Activated CD8-positive, alpha-beta memory T cell treated with anti-CD3 and anti-CD28 coated beads, Interleukin-2, amount 50 U/mL, for 1 hour (primary cell): ENCODE results near the gene MARCO.
"Not testable (repeated sequence)": the region's sequence is repeated elsewhere in the genome, so short reads cannot be mapped to it uniquely, and the experiment has no call there.

Source experiments
- DNase-seq: peaks from one replicate; pipeline ENCODE4 v3.0.0-alpha.2; 2020; ENCODE audit errors: extremely low read depth

Gene MARCO

DNA sequence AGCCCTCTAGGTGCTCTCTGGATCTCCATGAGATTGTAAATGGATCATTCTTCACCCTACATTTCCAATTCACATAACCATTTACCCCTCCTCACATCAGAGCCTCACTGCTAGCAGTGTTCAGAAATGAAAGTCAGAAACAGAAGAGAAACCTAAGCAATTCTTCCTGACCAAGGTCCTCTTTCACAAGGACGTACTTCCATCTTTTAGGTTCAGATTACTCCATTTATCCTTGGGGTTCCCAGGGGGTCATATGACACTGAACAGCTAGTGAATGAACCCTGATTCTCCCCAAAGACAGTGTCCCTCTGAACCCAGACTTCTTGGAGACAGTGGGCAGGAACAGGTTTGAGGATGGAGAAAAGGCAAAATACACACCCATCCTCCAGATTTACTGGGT is 12.9 kb upstream of the MARCO start:
- no peak for DNase-seq

DNA sequence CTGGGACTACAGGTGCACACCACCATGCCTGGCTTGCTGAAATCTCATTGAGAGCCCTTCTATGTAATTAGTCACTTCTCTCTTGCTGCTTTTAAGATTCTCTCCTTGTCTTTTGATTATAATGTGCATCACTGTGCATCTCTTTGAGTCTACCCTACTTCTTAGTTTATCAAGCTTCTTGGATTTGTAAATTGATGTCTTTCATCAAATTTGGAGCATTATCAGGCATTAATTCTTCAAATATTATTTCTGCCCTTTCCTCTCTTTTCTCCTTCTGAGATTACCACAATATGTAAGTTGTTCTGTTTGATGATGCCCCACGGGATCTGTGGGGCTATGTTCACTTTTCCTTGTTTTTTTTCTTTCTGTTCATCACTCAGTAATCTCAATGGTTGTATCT is 9.0 kb upstream of the MARCO start:
- DNase-seq: no peak

- no peak for DNase-seq
These were observed 5.7 kb upstream of the MARCO start for GRCh38 chr2:118936306-118936705.

- DNase-seq: no peak
These were observed 5.1 kb upstream of the MARCO start for GRCh38 chr2:118936936-118937335.

- DNase-seq: no peak
These were observed 4.2 kb upstream of the MARCO start for GRCh38 chr2:118937817-118938216.

DNA sequence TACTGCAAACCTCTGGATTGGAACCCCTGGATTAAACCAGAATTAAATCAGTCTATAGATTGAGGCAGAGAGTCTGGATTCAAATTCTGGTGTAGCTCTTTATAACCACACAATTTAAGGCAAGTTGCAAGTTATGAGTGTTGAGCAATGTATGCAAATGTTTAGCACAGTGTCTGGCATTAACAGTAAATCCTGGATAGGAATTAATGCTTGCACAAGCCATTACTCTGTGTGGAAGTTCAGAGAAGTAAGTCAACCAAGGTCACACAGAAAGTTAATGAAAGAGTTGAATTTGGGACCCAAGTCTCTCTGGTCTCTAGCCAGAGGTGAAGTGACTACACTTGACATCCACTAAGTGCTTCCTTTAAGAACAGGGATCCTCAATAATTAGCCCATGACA is 2.0 kb upstream of the MARCO start:
- no peak for DNase-seq

DNA sequence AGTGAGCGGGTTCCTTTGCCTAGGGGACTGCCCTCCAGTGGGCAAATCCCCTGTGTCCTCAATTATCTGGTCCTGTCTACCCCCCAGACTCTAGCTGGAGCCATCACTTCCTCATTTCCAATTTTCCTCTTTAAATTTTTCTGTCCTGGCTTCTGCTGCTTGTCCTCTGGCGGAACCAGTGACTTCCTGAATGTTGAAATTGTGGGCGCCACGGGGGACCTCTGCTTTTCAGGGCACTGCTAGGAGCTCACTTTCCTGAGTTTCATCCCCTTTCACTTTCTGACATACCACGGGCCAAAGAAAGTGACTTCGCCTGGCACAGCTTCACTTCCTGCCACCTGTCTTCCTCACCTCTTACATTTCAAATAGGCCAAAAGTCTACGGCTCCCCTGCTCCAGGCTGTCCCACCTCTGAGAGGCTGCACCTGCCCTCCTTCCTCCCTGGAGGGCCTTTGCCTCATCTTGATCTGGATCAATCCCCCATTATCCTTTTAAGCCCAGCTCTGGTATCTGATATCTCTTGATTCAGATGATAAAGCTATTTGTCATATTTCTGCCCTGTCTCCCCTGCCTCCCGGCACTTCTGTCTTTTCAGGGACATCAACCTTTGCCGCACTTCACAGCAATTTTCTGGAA is 1.4 kb upstream of the MARCO start:
- no peak for DNase-seq

DNA sequence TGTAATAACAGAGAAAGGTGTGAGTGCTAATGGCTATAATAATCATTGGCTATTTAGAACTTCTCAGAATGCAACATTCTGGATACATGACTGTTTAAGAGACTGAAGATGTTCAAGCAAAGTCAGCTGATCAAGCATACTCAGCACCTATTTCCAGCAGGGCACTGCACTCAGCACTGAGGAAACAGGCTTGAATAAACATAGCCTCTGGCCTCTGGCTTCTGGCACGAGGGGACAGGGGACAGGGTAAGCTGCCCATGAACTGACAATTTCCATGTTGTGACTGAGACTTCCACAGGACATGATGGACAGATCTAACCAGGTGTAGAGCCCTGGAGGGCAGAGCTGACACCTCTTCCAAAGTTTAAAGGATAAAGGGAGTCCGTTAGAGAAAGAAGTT is 1.3 kb downstream of the MARCO start:
- DNase-seq: no peak

DNA sequence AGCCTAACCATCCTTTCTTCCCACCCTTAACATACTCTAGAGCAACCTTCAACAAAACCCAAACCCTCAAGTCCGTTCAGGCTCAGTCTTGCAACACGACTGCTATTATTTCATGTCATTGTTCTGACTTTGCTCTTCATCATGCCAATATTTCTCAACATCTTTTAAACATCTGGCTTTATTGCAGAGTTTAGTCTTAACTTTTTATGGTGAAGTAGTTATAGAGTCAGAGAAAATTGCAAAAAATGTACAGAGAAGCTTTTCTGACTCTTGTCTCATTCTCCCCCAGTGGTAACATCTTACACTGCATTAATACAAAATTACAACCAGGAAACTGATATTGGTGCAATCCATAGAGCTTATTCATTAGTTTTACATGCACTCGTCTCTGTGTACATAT is 3.9 kb downstream of the MARCO start:
- no peak for DNase-seq

DNA sequence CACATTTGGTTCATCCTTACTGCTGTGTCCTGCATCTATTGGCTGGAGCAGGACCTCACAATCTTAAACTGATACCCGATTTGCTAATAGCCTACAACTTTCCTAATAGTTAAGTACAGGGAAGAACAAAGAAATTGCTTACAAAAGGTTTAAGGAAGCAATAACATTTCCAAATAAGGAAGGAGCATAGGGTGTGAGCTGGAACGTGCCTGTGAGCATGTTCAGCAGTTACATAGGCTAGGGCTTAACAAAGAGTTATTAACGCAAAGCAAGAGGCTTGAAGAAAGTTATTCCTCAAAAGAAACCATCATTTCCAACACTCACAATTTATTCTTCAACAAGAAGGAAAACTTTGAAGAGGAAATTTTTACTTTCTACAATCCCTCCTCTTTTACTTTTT is 6.3 kb downstream of the MARCO start:
- DNase-seq: not testable (repeated sequence)

DNA sequence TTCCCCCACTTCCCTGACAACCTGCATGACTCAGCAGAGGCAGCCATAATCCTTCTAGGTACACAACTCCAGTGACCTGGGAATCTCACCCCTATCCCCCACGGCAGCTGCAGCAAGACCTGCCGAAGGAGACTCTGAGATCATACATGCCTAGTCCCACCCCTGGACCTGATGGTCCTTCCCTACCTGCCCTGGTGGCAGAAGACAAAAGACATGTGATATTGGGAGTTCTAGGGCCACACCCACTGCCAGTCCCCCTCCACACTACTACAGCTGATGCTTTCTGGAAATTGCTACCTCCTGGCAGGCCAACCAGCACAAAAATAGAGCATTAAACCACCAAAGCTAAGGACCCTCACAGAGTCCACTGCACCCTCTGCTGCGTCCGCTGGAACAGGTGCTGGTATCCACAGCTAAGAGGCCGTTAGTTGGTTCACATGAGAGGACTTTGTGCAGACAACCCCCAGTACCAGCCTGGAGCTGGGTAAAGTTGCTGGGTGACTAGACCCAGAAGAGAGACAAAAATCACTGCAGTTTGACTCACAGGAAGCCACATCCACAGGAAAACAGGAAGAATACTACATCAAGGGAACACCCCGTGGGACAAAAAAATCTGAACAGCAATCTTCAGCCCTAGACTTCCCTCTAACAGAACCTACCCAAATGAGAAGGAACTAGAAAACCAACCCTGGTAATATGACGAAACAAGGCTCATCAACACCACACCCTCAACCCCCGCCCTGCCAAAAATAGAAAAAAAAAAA is 12.5 kb downstream of the MARCO start:
- DNase-seq: no peak

- DNase-seq: no peak
These were observed 23.7 kb downstream of the MARCO start for GRCh38 chr2:118965737-118966136.

GRCh38 chr2:118967124-118967880 is 25.3 kb downstream of the MARCO start:
- no peak for DNase-seq

DNA sequence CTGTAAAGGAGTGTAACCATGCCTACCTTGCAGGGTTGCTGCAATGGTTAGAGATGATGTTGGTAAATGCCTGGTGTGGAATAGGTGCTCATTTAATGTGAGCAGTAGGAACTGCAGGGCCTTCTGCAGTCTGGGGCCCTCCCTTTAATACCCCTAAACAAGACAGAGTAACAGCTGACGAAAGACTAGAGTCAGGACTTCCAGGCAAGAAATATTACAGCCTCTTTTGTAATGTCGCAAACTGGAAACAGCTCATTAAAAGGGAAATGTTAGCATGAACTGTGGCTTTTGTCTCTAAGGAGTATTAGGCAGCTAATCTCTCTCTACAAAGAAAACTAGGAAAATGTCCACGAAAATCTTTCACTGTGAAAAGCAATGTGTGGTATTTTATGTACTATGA is 26.0 kb downstream of the MARCO start:
- no peak for DNase-seq

DNA sequence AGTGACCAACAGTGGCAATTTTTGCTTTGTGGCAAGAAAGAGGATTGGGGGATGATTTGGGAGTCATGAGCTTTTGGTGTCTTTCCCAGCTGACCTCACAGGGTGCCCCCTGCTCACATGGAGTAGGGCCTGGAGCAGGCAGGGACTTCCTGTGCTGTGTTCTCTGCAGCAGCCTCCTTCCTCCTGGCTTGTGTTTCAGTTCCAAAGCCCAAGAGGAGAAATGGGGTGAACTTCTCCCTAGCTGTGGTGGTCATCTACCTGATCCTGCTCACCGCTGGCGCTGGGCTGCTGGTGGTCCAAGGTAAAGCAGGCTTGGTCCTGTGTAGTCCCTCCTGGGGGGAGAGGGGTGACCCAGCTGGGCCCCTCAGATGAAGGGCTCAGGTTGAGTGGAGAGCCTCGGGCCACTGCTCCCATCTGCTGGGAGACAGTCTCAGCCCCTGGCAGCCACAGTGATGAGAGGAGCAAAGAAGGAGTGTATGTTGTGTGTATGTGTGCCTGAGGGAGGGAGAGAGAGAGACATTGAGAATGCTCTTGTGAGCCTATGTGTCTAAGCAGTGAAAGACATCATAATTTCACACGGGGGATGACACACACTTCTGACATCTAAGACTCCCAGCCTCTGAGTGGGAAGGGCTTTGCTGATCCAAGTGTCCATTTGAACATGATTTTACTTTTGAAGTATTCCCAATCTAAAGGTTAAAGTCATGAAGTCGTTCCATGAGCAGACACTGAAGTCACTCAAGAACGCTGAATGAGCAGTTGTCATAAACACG is 27.2 kb downstream of the MARCO start:
- no peak for DNase-seq

GRCh38 chr2:118969734-118970395 is 27.9 kb downstream of the MARCO start:
- no peak for DNase-seq

GRCh38 chr2:118970396-118971135 is 28.6 kb downstream of the MARCO start:
- no peak for DNase-seq

- no peak for DNase-seq
These were observed 29.5 kb downstream of the MARCO start for GRCh38 chr2:118971245-118972122.

GRCh38 chr2:118973542-118973951 is 31.6 kb downstream of the MARCO start:
- no peak for DNase-seq
